T-helper 1 cell (primary cell): Measurements from ENCODE around the gene PIP5K1C.

Experiments used
- DNase-seq, 5 donors: peaks; one replicate each; pipeline ENCODE4 v3.0.0-alpha.2; 2012 to 2020
- total RNA-seq, 4 donors: gene quantifications; one replicate each; lab custom pipeline; 2026; lab: John Stamatoyannopoulos, UW

The PIP5K1C gene
- total RNA-seq, result 21.0 to 29.2 (median 24.0) reads per million in 4 donors

GRCh38 chr19:3700242-3701032, at the start of gene PIP5K1C:
Gene PIP5K1C (minus strand): TSS chr19:3700468. CDS start chr19:3700390, 78 bp downstream.
- DNase-seq, result peak; percentile 84 to 93 (median 89)

DNA sequence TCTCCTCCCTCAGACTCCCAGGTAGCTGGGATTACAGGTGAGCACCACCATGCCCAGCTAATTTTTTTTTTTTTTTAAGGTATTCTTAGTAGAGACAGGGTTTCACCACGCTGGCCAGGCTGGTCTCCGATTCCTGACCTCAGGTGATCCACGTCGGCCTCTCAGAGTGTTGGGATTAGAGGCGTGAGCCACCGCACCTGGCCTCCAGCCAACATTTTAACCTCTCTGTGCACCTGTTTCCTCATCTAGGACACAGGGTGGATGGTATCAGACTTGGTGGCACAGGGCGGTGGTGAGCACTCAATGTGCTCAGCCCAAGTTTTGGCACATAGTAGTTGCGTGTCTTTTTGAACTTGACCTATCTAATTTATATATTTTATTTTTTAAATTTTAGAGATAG, 48.7 kb upstream of the PIP5K1C start:
- no peak for DNase-seq

DNA sequence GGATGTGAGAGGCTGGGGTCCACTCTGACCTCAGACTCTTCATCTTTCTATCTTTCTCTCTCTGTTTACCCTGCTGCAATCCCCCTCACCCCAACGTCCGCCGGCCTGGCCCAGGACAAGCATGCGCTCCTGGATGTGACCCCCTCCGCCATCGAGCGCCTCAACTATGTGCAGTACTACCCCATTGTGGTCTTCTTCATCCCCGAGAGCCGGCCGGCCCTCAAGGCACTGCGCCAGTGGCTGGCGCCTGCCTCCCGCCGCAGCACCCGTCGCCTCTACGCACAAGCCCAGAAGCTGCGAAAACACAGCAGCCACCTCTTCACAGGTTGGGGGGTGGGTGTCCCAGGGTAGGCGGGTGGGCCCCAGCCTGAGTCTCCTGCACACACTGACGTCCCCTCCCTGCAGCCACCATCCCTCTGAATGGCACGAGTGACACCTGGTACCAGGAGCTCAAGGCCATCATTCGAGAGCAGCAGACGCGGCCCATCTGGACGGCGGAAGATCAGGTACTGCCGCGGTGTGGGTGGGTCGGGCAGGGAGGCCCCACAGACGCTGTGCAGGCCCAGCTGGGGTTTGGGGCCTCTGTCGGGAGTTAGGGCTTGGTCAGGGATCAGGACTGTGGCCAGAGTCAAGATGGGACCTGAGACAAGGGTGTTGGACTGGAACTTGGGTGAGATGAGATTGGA, 46.2 kb upstream of the PIP5K1C start:
- no peak for DNase-seq

GRCh38 chr19:3745363-3746045, 45.2 kb upstream of the PIP5K1C start:
- DNase-seq, result no peak

GRCh38 chr19:3743486-3743885, 43.2 kb upstream of the PIP5K1C start:
- no peak for DNase-seq

DNA sequence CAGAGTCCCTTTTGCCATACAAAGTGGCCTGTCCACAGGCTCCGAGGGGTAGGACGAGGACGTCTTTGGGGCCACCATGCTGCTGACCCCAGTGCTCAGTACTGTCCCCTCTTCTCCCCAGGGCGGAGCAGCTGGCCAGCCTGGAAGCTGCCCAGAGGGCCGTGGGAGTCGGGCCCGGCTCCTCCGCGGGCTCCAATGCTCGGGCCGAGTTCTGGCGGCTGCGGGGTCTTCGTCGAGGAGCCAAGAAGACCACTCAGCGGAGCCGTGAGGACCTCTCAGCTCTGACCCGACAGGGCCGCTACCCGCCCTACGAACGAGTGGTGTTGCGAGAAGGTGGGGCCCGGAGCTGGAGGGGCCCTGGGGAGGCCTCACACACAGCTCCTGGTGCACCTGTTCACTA, 40.2 kb upstream of the PIP5K1C start:
- DNase-seq, result no peak

DNA sequence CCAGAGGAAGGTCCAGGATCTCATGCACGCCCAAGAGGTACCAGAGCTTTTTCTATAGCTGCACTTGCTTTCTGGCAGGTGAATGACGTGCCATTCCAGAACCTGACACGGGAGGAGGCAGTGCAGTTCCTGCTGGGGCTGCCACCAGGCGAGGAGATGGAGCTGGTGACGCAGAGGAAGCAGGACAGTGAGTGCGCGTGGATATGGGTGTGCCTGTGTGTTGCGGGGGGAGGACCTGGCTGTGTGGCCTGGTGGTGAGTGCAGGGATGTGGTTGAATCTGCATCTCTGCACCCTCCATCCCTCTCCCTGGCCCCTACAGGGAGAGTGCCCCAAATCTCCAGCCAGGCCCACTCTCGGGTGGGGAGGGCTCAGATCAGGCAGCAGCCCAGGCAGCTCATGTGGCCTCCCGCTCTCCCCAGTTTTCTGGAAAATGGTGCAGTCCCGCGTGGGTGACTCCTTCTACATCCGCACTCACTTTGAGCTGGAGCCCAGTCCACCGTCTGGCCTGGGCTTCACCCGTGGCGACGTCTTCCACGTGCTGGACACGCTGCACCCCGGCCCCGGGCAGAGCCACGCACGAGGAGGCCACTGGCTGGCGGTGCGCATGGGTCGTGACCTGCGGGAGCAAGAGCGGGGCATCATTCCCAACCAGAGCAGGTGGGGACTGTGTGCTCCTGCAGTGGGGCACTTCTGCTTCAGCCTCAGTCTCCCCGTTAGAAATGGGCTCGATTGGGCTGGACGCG, 38.4 kb upstream of the PIP5K1C start:
- DNase-seq, result no peak

DNA sequence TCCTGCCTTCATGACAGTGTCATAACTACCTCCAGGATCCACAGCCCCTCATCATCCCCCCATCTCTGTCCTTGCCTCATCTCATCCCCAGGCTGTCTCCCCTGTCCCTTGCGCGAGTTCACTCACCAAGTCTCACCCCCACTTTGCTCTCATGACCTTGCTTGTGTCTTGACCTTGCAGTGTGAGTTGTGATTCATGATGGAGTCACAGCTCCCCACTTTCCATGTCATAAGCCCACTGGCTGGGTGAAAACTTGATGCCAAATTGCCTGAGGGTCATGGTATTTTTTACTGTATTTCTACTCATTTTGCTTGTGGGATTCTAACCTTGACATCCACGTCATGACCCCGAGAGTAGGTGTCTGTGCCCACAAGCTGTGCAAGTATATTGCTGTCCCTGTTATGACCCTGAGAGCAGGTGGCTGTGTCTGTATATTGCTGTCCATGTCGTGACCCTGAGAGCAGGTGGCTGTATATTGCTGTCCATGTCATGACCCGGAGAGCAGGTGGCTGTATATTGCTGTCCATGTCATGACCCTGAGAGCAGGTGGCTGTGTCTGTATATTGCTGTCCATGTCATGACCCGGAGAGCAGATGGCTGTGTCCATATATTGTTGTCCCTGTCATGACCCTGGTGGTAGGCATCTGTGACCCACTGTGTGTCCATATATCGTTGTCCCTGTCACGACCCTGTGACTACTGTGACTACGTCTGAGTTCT, 37.4 kb upstream of the PIP5K1C start:
- DNase-seq, result no peak

DNA sequence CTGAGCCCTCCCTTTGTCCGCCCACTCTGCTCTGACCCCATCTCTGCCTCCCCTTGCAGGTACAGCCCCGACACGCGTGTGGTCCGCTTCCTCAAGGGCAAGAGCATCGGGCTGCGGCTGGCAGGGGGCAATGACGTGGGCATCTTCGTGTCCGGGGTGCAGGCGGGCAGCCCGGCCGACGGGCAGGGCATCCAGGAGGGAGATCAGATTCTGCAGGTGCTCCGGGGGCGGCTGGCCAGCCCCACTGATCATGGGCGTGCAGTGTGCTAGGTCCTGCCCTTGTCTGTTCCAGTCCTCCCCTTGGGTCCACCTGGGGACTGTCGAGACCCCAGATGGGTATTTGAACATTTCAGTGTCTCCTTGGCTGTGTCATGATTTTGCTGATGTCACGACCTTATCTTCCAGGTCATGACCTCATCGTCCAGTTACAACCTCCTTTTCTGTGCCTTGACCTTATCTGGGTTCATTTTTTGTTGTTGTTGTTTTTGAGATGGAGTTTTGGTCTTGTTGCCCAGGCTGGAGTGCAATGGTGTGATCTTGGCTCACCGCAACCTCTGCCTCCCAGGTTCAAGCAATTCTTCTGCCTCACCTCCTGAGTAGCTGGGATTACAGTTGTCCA, 35.9 kb upstream of the PIP5K1C start:
- DNase-seq, result no peak

GRCh38 chr19:3734310-3734600, 34.0 kb upstream of the PIP5K1C start:
- DNase-seq, result no peak

DNA sequence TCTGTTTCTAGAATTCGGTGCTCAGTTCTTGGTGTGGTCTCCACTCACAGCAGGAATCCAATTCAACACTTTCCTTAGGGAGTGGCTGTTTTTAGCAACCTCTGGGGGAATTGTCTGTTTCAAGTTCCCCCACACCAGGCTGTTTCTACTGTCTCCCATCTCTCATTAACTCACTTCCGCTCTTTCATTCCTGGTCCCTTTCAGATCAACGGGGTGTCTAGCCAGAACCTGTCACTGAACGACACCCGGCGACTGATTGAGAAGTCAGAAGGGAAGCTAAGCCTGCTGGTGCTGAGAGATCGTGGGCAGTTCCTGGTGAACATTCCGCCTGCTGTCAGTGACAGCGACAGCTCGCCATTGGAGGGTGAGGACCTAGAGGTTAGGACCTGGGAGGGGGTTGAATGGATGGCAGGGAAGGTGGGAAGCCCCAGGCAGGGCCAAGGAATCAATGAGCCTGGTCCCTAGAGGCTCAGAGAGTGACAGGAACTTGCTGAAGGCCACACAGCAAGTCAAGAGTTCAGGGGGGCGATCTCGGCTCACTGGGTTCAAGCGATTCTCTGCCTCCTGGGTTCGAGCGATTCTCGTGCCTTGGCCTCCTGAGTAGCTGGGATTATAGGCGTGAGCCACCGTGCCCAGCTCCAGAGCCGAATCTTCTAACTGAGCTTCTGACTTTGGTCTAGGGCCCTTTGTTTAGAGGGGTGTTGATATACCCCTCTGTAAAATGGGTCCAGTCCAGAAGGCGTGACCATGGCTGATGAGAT, 33.5 kb upstream of the PIP5K1C start:
- no peak for DNase-seq

- DNase-seq, result no peak
These were observed 31.8 kb upstream of the PIP5K1C start for GRCh38 chr19:3732108-3732507.

DNA sequence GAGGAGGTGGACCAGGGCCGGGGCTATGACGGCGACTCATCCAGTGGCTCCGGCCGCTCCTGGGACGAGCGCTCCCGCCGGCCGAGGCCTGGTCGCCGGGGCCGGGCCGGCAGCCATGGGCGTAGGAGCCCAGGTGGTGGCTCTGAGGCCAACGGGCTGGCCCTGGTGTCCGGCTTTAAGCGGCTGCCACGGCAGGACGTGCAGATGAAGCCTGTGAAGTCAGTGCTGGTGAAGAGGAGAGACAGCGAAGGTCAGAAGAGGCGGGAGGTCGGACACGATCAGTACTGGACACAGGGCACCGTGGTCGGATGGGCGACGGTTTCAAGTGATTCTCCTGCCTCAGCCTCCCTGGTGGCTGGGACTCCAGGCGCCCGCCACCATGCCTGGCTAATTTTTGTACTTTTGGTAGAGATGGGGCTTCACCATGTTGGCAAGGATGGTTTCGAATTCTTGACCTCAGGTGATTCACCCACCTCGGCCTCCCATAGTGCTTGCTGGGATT, 30.2 kb upstream of the PIP5K1C start:
- DNase-seq, result no peak

DNA sequence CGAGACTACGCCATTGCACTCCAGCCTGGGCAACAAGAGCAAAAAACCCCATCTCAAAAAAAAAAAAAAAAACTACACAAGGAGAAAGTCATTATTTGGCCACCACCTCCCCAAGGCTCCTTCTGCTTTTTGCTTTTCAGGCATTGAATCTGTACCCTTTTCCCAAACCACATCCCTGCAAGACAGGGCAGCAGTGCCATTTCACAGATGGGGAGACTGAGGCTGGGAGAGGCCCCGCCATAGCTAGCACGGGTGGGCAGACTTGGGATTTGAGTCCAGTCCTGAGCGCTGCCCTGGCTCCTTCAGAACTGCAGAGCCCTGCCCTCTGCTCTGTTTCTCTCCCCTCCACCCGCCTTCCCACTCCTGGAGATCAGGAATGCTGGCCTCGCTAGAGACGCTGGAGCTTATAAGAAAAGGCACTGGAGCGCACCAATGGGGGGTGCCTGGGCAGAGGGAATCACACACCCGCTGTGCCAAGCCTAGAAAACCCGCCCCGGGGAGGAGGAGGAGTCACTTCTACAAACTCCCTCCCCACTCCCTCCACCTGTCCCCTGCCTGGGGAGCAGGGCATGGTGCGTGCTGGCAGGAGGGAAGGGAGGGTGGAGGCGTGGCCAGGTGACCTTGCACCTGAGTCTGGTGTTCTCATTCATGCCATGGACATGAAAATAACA, 25.5 kb upstream of the PIP5K1C start:
- no peak for DNase-seq

GRCh38 chr19:3725121-3725520, 24.9 kb upstream of the PIP5K1C start:
- DNase-seq, result no peak

DNA sequence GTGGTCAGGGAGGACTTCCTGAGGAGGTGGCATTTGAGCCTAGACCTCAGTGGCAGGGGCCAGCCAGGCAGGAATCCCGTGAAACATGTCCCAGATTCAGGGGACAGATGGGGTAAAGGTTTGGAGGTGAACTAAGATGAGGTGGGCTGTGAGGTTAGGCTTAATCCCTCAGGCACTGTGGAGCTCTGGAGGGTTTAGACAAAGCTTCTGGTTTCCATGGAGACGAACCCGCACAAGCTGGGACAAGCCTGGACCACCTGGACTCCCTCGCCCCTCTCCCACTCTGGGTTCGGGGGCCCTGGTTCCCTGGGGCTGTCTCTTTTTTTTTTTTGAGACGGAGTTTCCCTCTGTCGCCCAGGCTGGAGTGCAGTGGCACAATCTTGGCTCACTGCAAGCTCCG, 23.6 kb upstream of the PIP5K1C start:
- no peak for DNase-seq

DNA sequence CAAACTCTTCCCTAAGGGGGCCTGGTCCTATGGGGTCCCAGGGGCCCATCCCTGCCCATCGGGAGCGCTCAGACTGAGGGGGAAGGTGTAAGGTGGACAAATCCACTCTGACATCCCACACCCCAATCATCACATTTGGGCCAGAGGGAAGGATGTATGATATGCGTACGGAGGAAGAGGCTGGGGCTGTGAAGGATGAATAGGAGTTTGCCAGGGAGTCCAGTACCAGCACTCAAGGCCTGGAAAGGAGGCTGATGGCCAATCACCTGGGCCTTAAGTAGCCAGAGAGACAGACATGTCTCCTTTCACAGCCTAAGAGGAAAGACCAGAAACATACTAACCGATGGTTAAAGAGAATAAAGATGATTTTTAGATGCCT, 22.8 kb upstream of the PIP5K1C start:
- no peak for DNase-seq

GRCh38 chr19:3722443-3723109, 22.3 kb upstream of the PIP5K1C start:
- no peak for DNase-seq

GRCh38 chr19:3721887-3722442, 21.7 kb upstream of the PIP5K1C start:
- DNase-seq, result no peak
